Suprapubic skin (tissue), 4 donors: ENCODE results near the gene PCDHGC4. TPM values are rescaled to one million over a fixed set of nuclear protein-coding genes. Genes with fewer than 3 reads are reported as not detected.

Source experiments
- DNase-seq, 2 donors: peaks; one replicate each; pipeline ENCODE4 v3.0.0-alpha.2; 2019; ENCODE audit warnings: low spot score in 2 of 2
- H3K27ac ChIP-seq: fragments of 200-600 bp; sonication (generic); one replicate; pipeline ENCODE4 v1.5.1; 2019
- H3K27me3 ChIP-seq: fragments of 200-600 bp; sonication (generic); one replicate; pipeline ENCODE4 v1.5.1; 2019
- H3K36me3 ChIP-seq: fragments of 200-600 bp; sonication (generic); one replicate; pipeline ENCODE4 v1.5.1; 2019
- H3K4me1 ChIP-seq: fragments of 200-600 bp; sonication (generic); one replicate; pipeline ENCODE4 v1.5.1; 2019
- H3K4me3 ChIP-seq: fragments of 200-600 bp; sonication (generic); one replicate; pipeline ENCODE4 v1.5.1; 2019; ENCODE audit warnings: mild to moderate bottlenecking
- H3K9me3 ChIP-seq: fragments of 200-600 bp; sonication (generic); one replicate; pipeline ENCODE4 v1.5.1; 2019
- EP300 ChIP-seq: sonication (generic); formaldehyde crosslinking; IDR thresholded peaks from one replicate; pipeline ENCODE4 v1.6.1; 2017; ENCODE audit warnings: antibody characterized with exemption
- POLR2A ChIP-seq, 2 donors: fragments of 450-650 bp; IDR thresholded peaks; one replicate each; pipeline ENCODE4 v1.6.1; 2017; ENCODE audit warnings: antibody characterized with exemption in 2 of 2, mild to moderate bottlenecking in 2 of 2, moderate library complexity in 2 of 2
- POLR2AphosphoS5 ChIP-seq, 3 donors: sonication (generic); formaldehyde crosslinking; IDR thresholded peaks; one replicate each; pipeline ENCODE4 v1.6.1; 2017; ENCODE audit warnings: antibody characterized with exemption in 3 of 3
- WGBS: methylation state at CpG from one replicate; pipeline ENCODE4 v1.1.5; 2018; 5-methylcytosine and 5-hydroxymethylcytosine counted together
- total RNA-seq, 4 donors: library from RNA; depleted of rRNA; stranded (reverse); fragments of >200 nt; gene quantifications; one replicate each; pipeline ENCODE4 v1.1.0, GENCODE V29; 2016
- TF ChIP-seq, protein P1 (sequence below), 2 donors: fragments of 200-600 bp in 1 of 2; fragments of 450-650 bp in 1 of 2; sonication (generic) in 1 of 2; IDR thresholded peaks; one replicate each; pipeline ENCODE4 v1.5.1; 2016 to 2019; ENCODE audit warnings: antibody characterized with exemption in 2 of 2, mild to moderate bottlenecking in 1 of 2, moderate library complexity in 1 of 2

PCDHGC4 gene
- total RNA-seq, 4 donors from 2014 or later = 2.7 to 30.6 (median 15.0) TPM

- TF ChIP-seq POLR2AphosphoS5 (IDR thresholded peaks at IDR 0.05) (no peak), POLR2A (IDR thresholded peaks at IDR 0.05) (no peak)
- peaks cover 31% of the 10 kb centered on the region for H3K36me3 ChIP-seq
- no peak for DNase-seq
- H3K4me1 ChIP-seq = peaks cover 75% of the 10 kb centered on the region
- H3K4me3 ChIP-seq = no peak overlapping the region
- no peaks in the 10 kb centered on the region for H3K9me3 ChIP-seq
- H3K27me3 ChIP-seq = no peaks in the 10 kb centered on the region
- no peak overlapping the region for H3K27ac ChIP-seq
- 91% methylated on average over 1 of the region's 1 CpG for WGBS
Observed at GRCh38 chr5:141518618-141519015, 33.8 kb downstream of the PCDHGC4 start.

- Histone ChIP-seq H3K36me3 (peaks cover 37% of the 10 kb centered on the region), H3K27ac (peak overlapping the region; percentile 83), H3K4me3 (no peak overlapping the region), H3K9me3 (no peaks in the 10 kb centered on the region), H3K4me1 (peaks cover 74% of the 10 kb centered on the region), H3K27me3 (no peaks in the 10 kb centered on the region)
- DNase-seq = no peak
- TF ChIP-seq EP300 (no peak), POLR2AphosphoS5 (IDR thresholded peaks at IDR 0.05) (no peak), POLR2A (IDR thresholded peaks at IDR 0.05) (no peak)
- TF ChIP-seq, protein P1, sequence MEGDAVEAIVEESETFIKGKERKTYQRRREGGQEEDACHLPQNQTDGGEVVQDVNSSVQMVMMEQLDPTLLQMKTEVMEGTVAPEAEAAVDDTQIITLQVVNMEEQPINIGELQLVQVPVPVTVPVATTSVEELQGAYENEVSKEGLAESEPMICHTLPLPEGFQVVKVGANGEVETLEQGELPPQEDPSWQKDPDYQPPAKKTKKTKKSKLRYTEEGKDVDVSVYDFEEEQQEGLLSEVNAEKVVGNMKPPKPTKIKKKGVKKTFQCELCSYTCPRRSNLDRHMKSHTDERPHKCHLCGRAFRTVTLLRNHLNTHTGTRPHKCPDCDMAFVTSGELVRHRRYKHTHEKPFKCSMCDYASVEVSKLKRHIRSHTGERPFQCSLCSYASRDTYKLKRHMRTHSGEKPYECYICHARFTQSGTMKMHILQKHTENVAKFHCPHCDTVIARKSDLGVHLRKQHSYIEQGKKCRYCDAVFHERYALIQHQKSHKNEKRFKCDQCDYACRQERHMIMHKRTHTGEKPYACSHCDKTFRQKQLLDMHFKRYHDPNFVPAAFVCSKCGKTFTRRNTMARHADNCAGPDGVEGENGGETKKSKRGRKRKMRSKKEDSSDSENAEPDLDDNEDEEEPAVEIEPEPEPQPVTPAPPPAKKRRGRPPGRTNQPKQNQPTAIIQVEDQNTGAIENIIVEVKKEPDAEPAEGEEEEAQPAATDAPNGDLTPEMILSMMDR (IDR thresholded peaks at IDR 0.05) = no peak
- WGBS = 85% methylated on average over 3 of the region's 3 CpGs
Observed at GRCh38 chr5:141519605-141520565, 35.1 kb downstream of the PCDHGC4 start.

DNA sequence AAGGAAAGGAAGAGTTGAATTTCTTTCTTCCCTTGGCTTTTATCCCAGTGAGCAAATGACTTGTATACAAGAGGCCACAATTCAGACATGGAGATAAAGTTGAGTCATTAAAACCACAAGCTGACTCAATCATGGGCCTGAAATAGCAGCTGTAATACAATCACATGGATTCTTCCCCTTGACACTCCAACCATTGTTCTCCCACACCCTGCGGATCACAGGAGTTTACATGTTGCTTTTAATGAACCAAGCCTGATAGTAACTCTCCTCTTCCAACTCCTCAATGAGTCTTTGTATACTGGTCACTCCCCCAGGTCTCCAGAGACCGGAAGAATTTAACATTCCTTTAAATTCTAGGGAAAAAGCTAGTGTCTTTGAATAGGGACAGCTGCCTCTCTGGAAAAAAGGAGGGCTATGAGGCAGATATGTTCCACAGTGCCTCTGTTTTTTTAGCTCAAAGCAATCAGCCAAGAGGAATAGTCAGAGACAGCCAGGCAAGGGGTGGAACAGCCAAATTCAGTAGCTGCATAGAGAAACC lies 36.5 kb downstream of the PCDHGC4 start:
- peak; percentile 17 to 80 (median 73) for TF ChIP-seq POLR2AphosphoS5 (IDR thresholded peaks at IDR 0.05)
- TF ChIP-seq POLR2A (IDR thresholded peaks at IDR 0.05) = no peak
- TF ChIP-seq EP300 = no peak
- TF ChIP-seq, protein P1 (IDR thresholded peaks at IDR 0.05) = no peak
- no peak for DNase-seq
- 39% methylated on average over 2 of the region's 2 CpGs for WGBS
- H3K4me3 ChIP-seq = no peak overlapping the region
- peak overlapping the region; percentile 83 for H3K27ac ChIP-seq
- H3K36me3 ChIP-seq = peaks cover 39% of the 10 kb centered on the region
- no peaks in the 10 kb centered on the region for H3K9me3 ChIP-seq
- H3K27me3 ChIP-seq = no peaks in the 10 kb centered on the region
- H3K4me1 ChIP-seq = peaks cover 73% of the 10 kb centered on the region

DNA sequence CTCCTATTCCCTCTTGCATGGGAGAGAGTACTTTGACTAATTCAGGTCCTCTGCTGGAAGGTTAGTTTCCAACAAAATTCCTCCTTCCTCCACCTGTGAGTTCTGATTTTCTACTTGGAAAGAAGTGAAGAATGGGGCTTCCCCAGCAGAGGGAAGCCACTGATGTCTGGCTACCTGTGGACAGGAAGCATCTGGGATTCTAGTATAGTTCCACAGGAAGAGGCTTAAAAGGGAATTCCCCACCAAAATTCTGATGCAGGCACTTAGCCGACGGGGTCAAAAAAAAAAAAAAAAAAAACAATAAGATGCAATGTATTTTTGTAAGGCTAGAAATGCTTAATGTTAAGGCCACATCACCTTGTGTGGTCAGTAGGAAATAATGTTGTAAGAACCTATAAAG lies 37.5 kb downstream of the PCDHGC4 start:
- peaks cover 37% of the 10 kb centered on the region for H3K36me3 ChIP-seq
- peaks cover 63% of the 10 kb centered on the region for H3K4me1 ChIP-seq
- 38% methylated on average over 2 of the region's 2 CpGs for WGBS
- H3K9me3 ChIP-seq = no peaks in the 10 kb centered on the region
- TF ChIP-seq EP300 (no peak), POLR2A (IDR thresholded peaks at IDR 0.05) (no peak), POLR2AphosphoS5 (IDR thresholded peaks at IDR 0.05) (no peak)
- TF ChIP-seq, protein P1 (IDR thresholded peaks at IDR 0.05) = no peak
- DNase-seq = no peak
- H3K27me3 ChIP-seq = no peaks in the 10 kb centered on the region
- H3K4me3 ChIP-seq = no peak overlapping the region
- peak overlapping the region; percentile 83 for H3K27ac ChIP-seq

DNA sequence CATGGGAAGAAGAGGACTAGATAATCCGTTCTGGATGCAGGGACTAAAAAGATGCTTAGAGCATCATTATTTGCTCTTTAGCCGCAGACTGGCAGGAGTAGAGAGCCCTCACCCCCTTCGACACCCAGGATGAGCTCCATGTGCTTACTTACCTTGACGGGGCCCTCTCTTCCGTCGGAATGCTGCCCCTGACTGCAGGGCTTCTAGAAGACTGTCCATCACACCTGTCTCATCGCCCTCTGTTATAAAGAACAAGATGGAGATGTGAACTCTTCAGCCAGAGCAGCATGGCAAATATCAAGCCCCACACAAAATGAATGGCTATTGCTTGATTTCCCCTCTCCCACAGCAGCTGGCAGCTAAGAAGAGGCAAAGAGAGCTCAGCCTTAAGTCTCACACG lies 39.2 kb downstream of the PCDHGC4 start:
- H3K27me3 ChIP-seq = no peaks in the 10 kb centered on the region
- peaks cover 75% of the 10 kb centered on the region for H3K4me1 ChIP-seq
- H3K36me3 ChIP-seq = peaks cover 39% of the 10 kb centered on the region
- WGBS = 84% methylated on average over 8 of the region's 8 CpGs
- TF ChIP-seq POLR2A (IDR thresholded peaks at IDR 0.05) = no peak
- no peak for TF ChIP-seq EP300
- no peak for TF ChIP-seq POLR2AphosphoS5 (IDR thresholded peaks at IDR 0.05)
- TF ChIP-seq, protein P1 (IDR thresholded peaks at IDR 0.05) = no peak
- H3K9me3 ChIP-seq = no peaks in the 10 kb centered on the region
- no peak overlapping the region for H3K4me3 ChIP-seq
- peak overlapping the region; percentile 69 for H3K27ac ChIP-seq
- no peak for DNase-seq
